GM12872 (cell line): Measurements from ENCODE around the gene CUZD1.

Source experiments
- CTCF ChIP-seq: IDR thresholded peaks from 3 replicates; pipeline ENCODE4 v1.5.1; 2011; ENCODE audit warnings: low read depth, mild to moderate bottlenecking, low read length, moderate library complexity; ENCODE audit not compliant: insufficient read depth

CUZD1 gene

GRCh38 chr10:122830273-122830964 lies 15.2 kb downstream of the CUZD1 start:
- TF ChIP-seq CTCF = no peak

GRCh38 chr10:122829454-122829853 lies 16.2 kb downstream of the CUZD1 start:
- no peak for TF ChIP-seq CTCF

- no peak for TF ChIP-seq CTCF
Observed at GRCh38 chr10:122828716-122829255, 16.9 kb downstream of the CUZD1 start.

GRCh38 chr10:122827302-122827701 lies 18.4 kb downstream of the CUZD1 start:
- TF ChIP-seq CTCF = no peak

GRCh38 chr10:122822973-122823690 lies 22.5 kb downstream of the CUZD1 start:
- no peak for TF ChIP-seq CTCF

GRCh38 chr10:122821808-122822207 lies 23.8 kb downstream of the CUZD1 start:
- TF ChIP-seq CTCF = no peak

GRCh38 chr10:122815458-122815857 lies 30.2 kb downstream of the CUZD1 start:
- TF ChIP-seq CTCF = no peak
